Limb (tissue), 2 donors: ENCODE data around the gene ZNF560.

Experiments
- DNase-seq, 2 donors: peaks; one replicate each; pipeline ENCODE4 v3.0.0-alpha.2; 2016; ENCODE audit errors: extremely low spot score in 2 of 2

The ZNF560 gene

GRCh38 chr19:9436358-9436757 is 62.1 kb downstream of the ZNF560 start:
- DNase-seq, result no peak

- DNase-seq, result peak; percentile 89 to 94
Observed at GRCh38 chr19:9435279-9436268, 62.8 kb downstream of the ZNF560 start, which contains the start of gene ZNF266. TSS of gene ZNF266 (minus strand) at chr19:9435573. CDS start at chr19:9420089, 15,484 bp downstream.

GRCh38 chr19:9431475-9431874 is 66.9 kb downstream of the ZNF560 start:
- peak in 1 of 2 donors; percentile 42 for DNase-seq

- DNase-seq, result no peak
Observed at GRCh38 chr19:9430444-9430843, 68.0 kb downstream of the ZNF560 start.

GRCh38 chr19:9427941-9428340 is 70.5 kb downstream of the ZNF560 start:
- no peak for DNase-seq
